HCT116 (cell line): ENCODE measurements around the gene FCMR. TPM values are rescaled to one million over a fixed set of nuclear protein-coding genes. Genes with fewer than 3 reads are reported as not detected.

Source experiments
- ATAC-seq: fragments of 200-7000 bp; cut with Tn5 transposase; 2 replicates; pipeline ENCODE4 v1.9.1; 2020; ENCODE audit warnings: mild to moderate bottlenecking, moderate library complexity
- BruUV-seq: library from RNA; stranded (reverse); fragments of 400-500 nt; replicated peaks from 2 replicates; lab custom pipeline; 2021; lab: Mats Ljungman, UMichigan
- CTCF ChIA-PET: fragments of 300-600 bp; sonication (Branson Sonifier 250); formaldehyde crosslinking; loops from one replicate; lab custom pipeline; 2021; ENCODE audit warnings: antibody characterized with exemption; lab: Charles Lee
- POLR2A ChIA-PET: fragments of 300-600, 350-600 bp; sonication (Branson Sonifier 250); formaldehyde crosslinking; loops from one replicate; lab custom pipeline; 2021; ENCODE audit warnings: antibody characterized with exemption; lab: Charles Lee
- RAD21 ChIA-PET, 2 experiments: fragments of 300-600 bp; sonication (Branson Sonifier 250); formaldehyde crosslinking; loops; one replicate each; lab custom pipeline; 2023; ENCODE audit warnings: low total read pairs in 2 of 2; ENCODE audit not compliant: uncharacterized antibody in 2 of 2, unreplicated experiment in 2 of 2, low non-redundant PET in 1 of 2; lab: Charles Lee
- DNase-seq: peaks from one replicate; pipeline ENCODE4 v3.0.0-alpha.2; 2010; ENCODE audit warnings: low read depth, low spot score
- H2AFZ ChIP-seq: fragments of 200-600 bp; shearing (Covaris generic), sonication (generic); 2 replicates; pipeline ENCODE4 v1.6.1; 2017; ENCODE audit warnings: low read depth, mixed run types, mixed read lengths, antibody characterized with exemption, low read length; ENCODE audit not compliant: poor library complexity, severe bottlenecking
- H3K27ac ChIP-seq: 2 replicates; pipeline ENCODE4 v1.5.1; 2012; ENCODE audit warnings: low read depth, low read length
- H3K27me3 ChIP-seq: fragments of 200-600 bp; sonication (generic); 2 replicates; pipeline ENCODE4 v1.6.1; 2016; ENCODE audit warnings: mixed run types, low read length, mixed read lengths; ENCODE audit not compliant: insufficient read depth
- H3K36me3 ChIP-seq, 2 experiments: fragments of 200-500 bp in 1 of 2; fragments of 200-600 bp in 1 of 2; sonication (Bioruptor generic) in 1 of 2; sonication (generic) in 1 of 2; 2 replicates each; pipeline versions ENCODE4 v1.5.1 to v1.6.1; 2014 to 2016; ENCODE audit warnings: low read length in 2 of 2, inconsistent platforms in 1 of 2, mixed read lengths in 1 of 2, mixed run types in 1 of 2; ENCODE audit not compliant: insufficient read depth in 2 of 2, control insufficient read depth in 1 of 2
- H3K4me1 ChIP-seq, 2 experiments: fragments of 200-600 bp in 1 of 2; sonication (generic) in 1 of 2; 2 replicates each; pipeline versions ENCODE4 v1.5.1 to v1.6.1; 2012 to 2017; ENCODE audit warnings: low read length in 2 of 2, inconsistent platforms in 1 of 2, mild to moderate bottlenecking in 1 of 2, mixed read lengths in 1 of 2, mixed run types in 1 of 2, moderate library complexity in 1 of 2; ENCODE audit not compliant: insufficient read depth in 2 of 2, control insufficient read depth in 1 of 2
- H3K4me2 ChIP-seq: fragments of 200-600 bp; sonication (generic); 2 replicates; pipeline ENCODE4 v1.6.1; 2017; ENCODE audit warnings: mixed run types, low read length, mixed read lengths
- H3K4me3 ChIP-seq, 2 experiments: fragments of 200-600 bp in 1 of 2; sonication (generic) in 1 of 2; replicated peaks in 1 of 2; 2 replicates each; pipeline ENCODE4 v1.5.1; 2011 to 2016; ENCODE audit warnings: low read length in 2 of 2, control low read depth in 1 of 2, low read depth in 1 of 2, mild to moderate bottlenecking in 1 of 2, mixed read lengths in 1 of 2, mixed run types in 1 of 2
- H3K79me2 ChIP-seq: fragments of 200-600 bp; sonication (generic); 2 replicates; pipeline ENCODE4 v1.6.1; 2017; ENCODE audit warnings: mild to moderate bottlenecking, mixed run types, low read length, moderate library complexity, mixed read lengths; ENCODE audit not compliant: insufficient read depth
- H3K9ac ChIP-seq: fragments of 200-600 bp; sonication (generic); 2 replicates; pipeline ENCODE4 v1.6.1; 2016; ENCODE audit warnings: low read length, mixed read lengths
- H3K9me2 ChIP-seq: fragments of 200-600 bp; sonication (generic), shearing (Covaris generic); 2 replicates; pipeline ENCODE4 v1.6.1; 2017; ENCODE audit warnings: mixed run types, mild to moderate bottlenecking, moderate library complexity; ENCODE audit not compliant: insufficient read depth
- H3K9me3 ChIP-seq, 2 experiments: fragments of 200-500 bp in 1 of 2; fragments of 200-600 bp in 1 of 2; sonication (Bioruptor generic) in 1 of 2; sonication (generic) in 1 of 2; 2 replicates each; pipeline ENCODE4 v1.6.1; 2014 to 2017; ENCODE audit warnings: low read length in 2 of 2, mixed read lengths in 2 of 2, inconsistent platforms in 1 of 2, low read depth in 1 of 2, mild to moderate bottlenecking in 1 of 2, mixed run types in 1 of 2, moderate library complexity in 1 of 2; ENCODE audit not compliant: control insufficient read depth in 1 of 2, insufficient read depth in 1 of 2
- H4K20me1 ChIP-seq: fragments of 200-600 bp; sonication (generic), shearing (Covaris generic); 2 replicates; pipeline ENCODE4 v1.6.1; 2017; ENCODE audit warnings: mixed run types, mild to moderate bottlenecking, moderate library complexity; ENCODE audit not compliant: insufficient read depth
- EGR1 ChIP-seq: IDR thresholded peaks from 2 replicates; pipeline ENCODE4 v1.6.1; 2012; ENCODE audit warnings: low read depth
- FOSL1 ChIP-seq: IDR thresholded peaks from 2 replicates; pipeline ENCODE4 v1.6.1; 2012; ENCODE audit warnings: low read depth
- POLR2A ChIP-seq: IDR thresholded peaks from 2 replicates; pipeline ENCODE4 v1.7.0; 2011; ENCODE audit warnings: borderline replicate concordance; ENCODE audit not compliant: insufficient read depth, insufficient read length; ENCODE audit errors: extremely low read depth
- SIN3A ChIP-seq: IDR thresholded peaks from 2 replicates; pipeline ENCODE4 v1.6.1; 2012; ENCODE audit warnings: low read depth
- ZNF274 ChIP-seq: fragments of 200-500 bp; sonication (Bioruptor generic); IDR thresholded peaks from 2 replicates; pipeline ENCODE4 v1.6.1; 2014; ENCODE audit warnings: mild to moderate bottlenecking, low read depth, low read length, inconsistent platforms
- intact Hi-C: fragments of 100-400 bp; cut with micrococcal nuclease; formaldehyde crosslinking; loops from 2 replicates; pipeline ENCODE4 v1.10.0; 2022
- total RNA-seq: library from RNA; stranded (reverse); gene quantifications from one replicate; pipeline ENCODE4 v1.2.1, GENCODE V29; 2021; ENCODE audit not compliant: unreplicated experiment
- TF ChIP-seq, protein P1 (sequence below), 3 experiments: fragments of 200-600 bp in 1 of 3; sonication (generic) in 1 of 3; IDR thresholded peaks in 2 of 3; conservative IDR thresholded peaks in 1 of 3; 2 replicates each; pipeline ENCODE4 v1.5.1; 2012 to 2017; ENCODE audit warnings: low read depth in 2 of 3, low read length in 2 of 3, antibody characterized with exemption in 1 of 3, borderline replicate concordance in 1 of 3, control low read depth in 1 of 3, mild to moderate bottlenecking in 1 of 3, mixed read lengths in 1 of 3, mixed run types in 1 of 3, moderate library complexity in 1 of 3; ENCODE audit not compliant: insufficient read depth in 1 of 3
- TF ChIP-seq, protein P2 (sequence below): IDR thresholded peaks from 2 replicates; pipeline ENCODE4 v1.6.1; 2012

The FCMR gene
- total RNA-seq, 1 experiment from 2014 or later: 0.61 TPM

DNA sequence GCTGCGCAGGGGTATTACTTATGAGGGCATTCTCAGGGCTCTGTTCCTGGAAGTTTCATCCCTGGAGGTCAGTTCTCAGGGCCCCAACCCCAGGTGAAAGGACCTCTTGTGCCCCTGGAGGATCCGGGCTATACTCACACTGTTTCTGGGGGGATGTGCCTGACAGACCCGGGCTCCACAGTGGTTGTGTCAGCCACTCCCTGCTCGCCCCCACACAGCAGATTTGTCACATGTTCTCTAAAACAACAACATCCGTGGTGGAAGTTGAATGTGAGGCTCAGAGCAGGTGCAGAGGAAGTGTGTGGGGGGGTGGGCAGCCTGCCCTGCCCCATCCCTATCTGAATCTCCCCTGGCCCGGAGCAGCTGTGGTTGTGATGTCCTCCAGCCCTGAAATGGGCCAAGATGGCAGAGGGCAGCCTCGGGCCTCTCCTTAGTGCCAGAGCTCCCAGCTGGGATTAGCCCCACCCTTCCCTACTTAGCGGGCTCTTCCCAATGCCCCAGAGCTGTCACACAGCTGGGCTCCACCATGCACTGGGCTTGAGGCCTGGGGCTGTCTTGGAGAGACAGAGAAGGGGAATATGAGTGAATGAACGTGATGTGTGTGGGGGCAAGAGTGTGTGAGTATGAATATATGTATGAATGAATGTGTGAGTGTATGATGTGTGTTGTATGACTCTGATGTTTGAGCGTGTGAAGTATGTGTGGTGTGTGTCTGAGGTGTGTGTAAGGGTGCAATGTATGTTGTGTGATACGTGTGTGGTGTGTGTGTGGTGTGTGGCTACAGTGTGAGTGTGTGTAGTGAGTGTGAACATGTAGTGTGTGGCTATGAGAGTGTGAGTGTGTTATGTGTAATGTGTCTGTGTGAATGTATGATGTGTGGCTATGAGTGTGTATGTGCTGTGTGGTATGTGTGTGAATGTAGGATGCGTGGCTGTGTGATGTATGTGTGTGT, 1.5 kb upstream of the FCMR start:
- H2AFZ ChIP-seq: no peak overlapping the region
- no peak overlapping the region for H3K4me3 ChIP-seq
- no peak for DNase-seq
- no TSS peak for BruUV-seq
- H3K36me3 ChIP-seq: no peaks in the 10 kb centered on the region
- no peak for TF ChIP-seq FOSL1
- no peak overlapping the region for H3K9ac ChIP-seq
- H3K9me3 ChIP-seq: no peaks in the 10 kb centered on the region
- no peaks in the 10 kb centered on the region for H3K79me2 ChIP-seq
- peaks cover 0 to 9% of the 10 kb centered on the region in 2 experiments; a peak in 2 of 4 replicates for H3K4me1 ChIP-seq
- no peaks in the 10 kb centered on the region for H3K27me3 ChIP-seq
- ATAC-seq: no peak
- POLR2A ChIA-PET: no interaction called here
- H3K27ac ChIP-seq: no peak overlapping the region
- intact Hi-C loops: no loop called here
- H3K4me2 ChIP-seq: no peak overlapping the region
- H4K20me1 ChIP-seq: no peaks in the 10 kb centered on the region
- no peaks in the 10 kb centered on the region for H3K9me2 ChIP-seq
- CTCF ChIA-PET: interaction anchor here (1.7 kb wide), 1 partner anchor 14 kb away, joined by 4 read pairs; no protein-coding TSS in a partner anchor
- RAD21 ChIA-PET: no interaction called here

DNA sequence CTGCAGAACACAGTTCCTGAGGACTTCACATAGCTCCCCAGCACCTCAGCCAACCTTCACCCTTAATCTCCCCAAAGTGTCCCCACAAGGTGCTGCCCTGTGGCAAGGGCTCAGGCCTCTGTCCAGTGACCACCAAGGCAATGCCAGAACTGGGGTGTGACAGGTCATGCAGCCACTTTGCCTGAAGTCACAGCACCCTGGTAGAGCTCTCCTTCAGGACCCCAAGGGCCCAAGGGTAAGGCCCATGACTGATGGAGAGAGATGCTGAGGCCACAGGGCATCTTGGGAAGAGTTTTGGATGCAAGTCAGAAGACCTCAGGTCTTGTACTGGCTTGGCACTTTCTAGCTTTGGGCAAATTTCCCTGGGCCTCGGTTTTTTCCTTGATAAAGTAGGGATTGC, 783 bp upstream of the FCMR start:
- no peak for DNase-seq
- CTCF ChIA-PET: interaction anchor here (1.7 to 2.2 kb wide), 2 partner anchors 10 to 14 kb away, joined by 4 to 10 read pairs; no protein-coding TSS in a partner anchor

More for the DNA sequence above, 783 bp upstream of the FCMR start:
- RAD21 ChIA-PET: no interaction called here
- no peaks in the 10 kb centered on the region for H3K79me2 ChIP-seq
- TF ChIP-seq, protein P1, sequence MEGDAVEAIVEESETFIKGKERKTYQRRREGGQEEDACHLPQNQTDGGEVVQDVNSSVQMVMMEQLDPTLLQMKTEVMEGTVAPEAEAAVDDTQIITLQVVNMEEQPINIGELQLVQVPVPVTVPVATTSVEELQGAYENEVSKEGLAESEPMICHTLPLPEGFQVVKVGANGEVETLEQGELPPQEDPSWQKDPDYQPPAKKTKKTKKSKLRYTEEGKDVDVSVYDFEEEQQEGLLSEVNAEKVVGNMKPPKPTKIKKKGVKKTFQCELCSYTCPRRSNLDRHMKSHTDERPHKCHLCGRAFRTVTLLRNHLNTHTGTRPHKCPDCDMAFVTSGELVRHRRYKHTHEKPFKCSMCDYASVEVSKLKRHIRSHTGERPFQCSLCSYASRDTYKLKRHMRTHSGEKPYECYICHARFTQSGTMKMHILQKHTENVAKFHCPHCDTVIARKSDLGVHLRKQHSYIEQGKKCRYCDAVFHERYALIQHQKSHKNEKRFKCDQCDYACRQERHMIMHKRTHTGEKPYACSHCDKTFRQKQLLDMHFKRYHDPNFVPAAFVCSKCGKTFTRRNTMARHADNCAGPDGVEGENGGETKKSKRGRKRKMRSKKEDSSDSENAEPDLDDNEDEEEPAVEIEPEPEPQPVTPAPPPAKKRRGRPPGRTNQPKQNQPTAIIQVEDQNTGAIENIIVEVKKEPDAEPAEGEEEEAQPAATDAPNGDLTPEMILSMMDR (IDR thresholded peaks at IDR 0.05 in 2 of 3, conservative IDR thresholded peaks at IDR 0.05 in 1 of 3; ENCODE audit: borderline replicate concordance in 1 of 3, insufficient read depth in 1 of 3, low read depth in 2 of 3, low read length in 2 of 3): no peak
- TF ChIP-seq SIN3A: no peak
- TF ChIP-seq, protein P2, sequence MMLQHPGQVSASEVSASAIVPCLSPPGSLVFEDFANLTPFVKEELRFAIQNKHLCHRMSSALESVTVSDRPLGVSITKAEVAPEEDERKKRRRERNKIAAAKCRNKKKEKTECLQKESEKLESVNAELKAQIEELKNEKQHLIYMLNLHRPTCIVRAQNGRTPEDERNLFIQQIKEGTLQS: no peak
- no peak for TF ChIP-seq ZNF274
- TF ChIP-seq POLR2A: no peak
- TF ChIP-seq EGR1: no peak
- no peak overlapping the region for H3K4me2 ChIP-seq
- no peak overlapping the region for H2AFZ ChIP-seq
- no peaks in the 10 kb centered on the region for H3K9me2 ChIP-seq
- no peak overlapping the region for H3K4me3 ChIP-seq
- H3K27ac ChIP-seq: no peak overlapping the region
- no peaks in the 10 kb centered on the region for H3K9me3 ChIP-seq
- POLR2A ChIA-PET: no interaction called here
- peaks cover 0 to 7% of the 10 kb centered on the region in 2 experiments; a peak in 2 of 4 replicates for H3K4me1 ChIP-seq
- no peaks in the 10 kb centered on the region for H4K20me1 ChIP-seq
- intact Hi-C loops: no loop called here
- no peaks in the 10 kb centered on the region for H3K36me3 ChIP-seq
- BruUV-seq: no TSS peak
- no peak for ATAC-seq
- H3K27me3 ChIP-seq: no peaks in the 10 kb centered on the region
- no peak overlapping the region for H3K9ac ChIP-seq
